Measurements from ENCODE around the gene UHRF1. TPM values are rescaled to one million over a fixed set of nuclear protein-coding genes. Genes with fewer than 3 reads are reported as not detected.
"Not testable (repeated sequence)": the region's sequence is repeated elsewhere in the genome, so short reads cannot be mapped to it uniquely, and the experiment has no call there.

The UHRF1 gene
- total RNA-seq, 4 donors from 2014 or later = 0.63 to 3.5 (median 1.0) TPM

- DNase-seq (ENCODE audit: low spot score) (no peak), ATAC-seq (ENCODE audit: low FRiP score) (no peak)
- TF ChIP-seq CTCF (IDR thresholded peaks at IDR 0.05) = no peak
Observed at GRCh38 chr19:4870025-4870700, 39.1 kb upstream of the UHRF1 start.

GRCh38 chr19:4871711-4872110 is 37.6 kb upstream of the UHRF1 start:
- DNase-seq (ENCODE audit: low spot score) (no peak), ATAC-seq (ENCODE audit: low FRiP score) (no peak)
- no peak for TF ChIP-seq CTCF (IDR thresholded peaks at IDR 0.05)

GRCh38 chr19:4873930-4874329 is 35.4 kb upstream of the UHRF1 start:
- ATAC-seq (ENCODE audit: low FRiP score) (no peak), DNase-seq (ENCODE audit: low spot score) (no peak)
- no peak for TF ChIP-seq CTCF (IDR thresholded peaks at IDR 0.05)

- no peak for DNase-seq (ENCODE audit: low spot score)
- no peak for TF ChIP-seq CTCF (IDR thresholded peaks at IDR 0.05)
- peak; percentile 28 for ATAC-seq (ENCODE audit: low FRiP score)
Observed at GRCh38 chr19:4877753-4878490, 31.4 kb upstream of the UHRF1 start.

GRCh38 chr19:4878491-4878968 is 30.8 kb upstream of the UHRF1 start:
- DNase-seq (ENCODE audit: low spot score) (no peak), ATAC-seq (ENCODE audit: low FRiP score) (no peak)
- TF ChIP-seq CTCF (IDR thresholded peaks at IDR 0.05) = no peak

- DNase-seq (ENCODE audit: low spot score) (no peak), ATAC-seq (ENCODE audit: low FRiP score) (no peak)
- TF ChIP-seq CTCF (IDR thresholded peaks at IDR 0.05) = no peak
Observed at GRCh38 chr19:4879041-4879440, 30.3 kb upstream of the UHRF1 start.

- not testable (repeated sequence) for ATAC-seq (ENCODE audit: low FRiP score); DNase-seq (ENCODE audit: low spot score)
Observed at GRCh38 chr19:4882874-4883273, 26.4 kb upstream of the UHRF1 start.

- not testable (repeated sequence) for DNase-seq (ENCODE audit: low spot score); ATAC-seq (ENCODE audit: low FRiP score)
Observed at GRCh38 chr19:4884993-4885392, 24.3 kb upstream of the UHRF1 start.

- not testable (repeated sequence) for DNase-seq (ENCODE audit: low spot score); ATAC-seq (ENCODE audit: low FRiP score)
Observed at GRCh38 chr19:4887803-4888202, 21.5 kb upstream of the UHRF1 start.
